HG03378 (cell line): ENCODE results near the gene HELLS.
"Not testable (repeated sequence)": the region's sequence is repeated elsewhere in the genome, so short reads cannot be mapped to it uniquely, and the experiment has no call there.

Experiments used
- ATAC-seq: cut with Tn5 transposase; IDR thresholded peaks from one replicate; pipeline ENCODE4 v1.9.1; 2021; ENCODE audit warnings: mild to moderate bottlenecking, moderate library complexity; ENCODE audit not compliant: unreplicated experiment

HELLS gene

DNA sequence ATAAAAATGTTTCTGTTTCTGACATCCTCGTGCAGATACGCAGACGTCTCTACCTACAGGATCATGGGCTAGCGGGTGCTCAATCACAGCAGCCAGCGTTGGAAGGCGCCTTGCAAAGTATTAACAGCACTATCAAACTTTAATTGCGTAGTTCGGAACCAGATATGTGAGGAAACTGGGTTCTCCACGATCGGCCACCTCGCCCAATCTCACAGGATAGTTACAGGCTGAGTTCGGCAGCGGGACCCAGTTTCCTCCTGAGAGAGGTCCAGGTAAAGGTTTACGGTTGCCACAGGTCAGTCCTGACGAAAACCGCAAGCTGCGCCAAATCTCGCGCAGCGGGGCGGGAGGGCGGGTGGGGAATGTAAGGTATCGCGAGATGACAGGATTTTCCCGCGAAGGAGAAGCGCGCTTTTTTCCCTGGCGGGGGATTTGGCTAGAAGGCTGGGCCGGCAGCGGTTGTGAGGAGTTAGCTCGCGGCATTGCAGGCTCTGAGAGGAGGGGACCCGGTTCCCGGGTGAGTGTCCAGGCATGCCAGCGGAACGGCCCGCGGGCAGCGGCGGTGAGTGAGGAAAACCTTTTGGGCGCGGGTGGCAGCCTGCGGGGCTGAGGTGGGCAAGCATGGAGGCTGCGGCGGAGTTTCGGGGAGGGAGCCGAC, at the start of gene HELLS:
Gene HELLS, plus strand, starts transcription at position 398 of the 658 bp plus-strand sequence. Its CDS starts 134 bp downstream, at position 532.
- peak; percentile 72 for ATAC-seq

DNA sequence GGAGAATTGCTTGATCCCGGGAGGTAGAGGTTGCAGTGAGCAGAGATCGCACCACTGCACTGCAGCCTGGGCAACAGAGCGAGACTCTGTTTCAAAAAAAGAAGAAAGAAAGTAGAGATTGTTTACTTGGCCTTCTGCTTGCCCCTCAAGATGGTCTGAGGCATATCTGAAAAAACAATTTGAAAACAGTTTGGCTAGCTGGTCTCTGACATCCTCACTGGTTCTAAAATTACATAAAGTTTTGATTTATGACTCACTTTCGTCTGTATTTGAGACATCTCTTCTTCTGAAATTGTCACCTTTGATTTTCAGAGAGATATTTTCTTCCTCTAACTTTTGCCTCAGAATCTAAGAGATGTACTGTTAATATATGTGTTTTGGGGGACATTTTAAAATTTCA, 49.6 kb upstream of the HELLS start:
- ATAC-seq = no peak

DNA sequence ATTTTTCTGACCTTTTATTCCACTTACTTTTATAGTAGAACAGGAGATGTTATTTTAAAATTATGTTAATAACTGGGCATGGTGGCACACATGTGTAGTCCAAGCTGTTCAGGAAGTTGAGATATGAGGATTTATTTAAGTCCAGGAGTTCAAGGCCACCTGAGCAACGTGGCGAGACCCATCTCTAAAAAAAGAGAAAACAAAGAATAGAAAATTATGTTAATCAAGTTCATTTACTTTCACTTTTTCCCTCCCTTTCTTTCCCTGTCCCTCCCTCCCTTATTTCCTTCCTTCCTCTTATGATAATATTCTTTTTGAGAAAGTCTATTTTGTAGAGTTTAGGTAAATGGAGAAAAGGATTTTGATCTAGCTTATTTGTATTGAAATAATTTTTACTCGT, 48.9 kb upstream of the HELLS start:
- ATAC-seq = no peak

DNA sequence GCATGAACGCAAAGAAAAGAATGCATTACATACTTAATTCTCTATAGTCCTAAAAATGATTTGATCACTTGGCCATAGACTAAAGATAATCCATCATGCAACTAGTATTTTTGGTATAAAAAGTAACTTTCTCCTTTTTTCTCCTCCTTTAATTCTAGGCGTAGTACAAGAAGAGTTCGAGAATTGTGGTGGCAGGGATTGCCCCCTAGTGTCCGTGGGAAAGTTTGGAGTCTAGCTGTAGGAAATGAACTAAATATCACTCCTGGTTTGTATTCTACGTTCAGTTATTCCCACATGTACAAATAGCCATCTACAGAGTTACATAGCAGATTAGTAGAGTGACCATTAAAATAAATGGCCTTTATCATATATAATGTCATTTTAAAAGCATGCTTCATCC, 45.5 kb upstream of the HELLS start:
- no peak for ATAC-seq

DNA sequence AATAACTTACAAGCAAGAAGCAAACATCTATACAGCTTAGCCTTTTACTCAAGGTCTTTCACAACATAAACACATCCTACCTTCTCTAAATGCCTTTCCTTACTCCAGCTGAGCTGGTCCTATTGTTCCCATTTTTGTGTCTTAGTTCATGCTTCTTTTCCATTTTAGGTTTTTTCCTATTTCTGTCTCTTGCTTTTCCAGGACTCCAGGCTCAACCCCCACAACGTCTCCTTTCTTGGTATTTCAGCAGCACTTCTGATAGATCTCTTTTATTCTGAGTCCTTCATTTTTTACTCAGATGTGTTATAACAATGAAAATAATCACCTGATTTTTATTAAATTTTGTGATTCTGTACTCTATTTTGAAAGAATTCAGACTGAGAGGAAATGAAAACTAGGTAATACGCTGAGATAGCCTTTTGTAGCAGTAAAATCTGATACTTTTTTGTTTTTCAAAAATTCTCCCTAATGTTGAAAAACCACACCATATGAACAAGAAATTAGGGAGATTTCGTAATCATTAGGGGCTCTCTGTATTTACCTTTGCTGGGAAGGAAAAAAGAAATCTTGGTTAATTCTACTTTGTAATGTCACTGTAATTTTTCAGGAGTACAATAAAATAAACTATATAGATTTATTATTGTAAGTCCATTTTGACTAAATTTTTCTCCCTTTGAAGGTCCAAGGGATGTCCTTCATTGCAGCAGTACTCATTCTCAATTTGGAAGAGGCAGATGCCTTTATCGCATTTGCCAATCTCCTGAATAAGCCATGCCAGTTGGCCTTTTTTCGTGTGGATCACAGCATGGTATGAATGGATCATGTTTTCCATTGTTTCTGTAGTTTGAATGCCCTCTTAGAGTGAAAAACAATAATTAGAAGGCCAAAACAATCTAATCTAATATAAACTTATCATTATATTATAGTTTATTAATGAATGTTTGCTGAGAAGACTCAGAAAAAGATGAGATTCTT, 24.0 kb upstream of the HELLS start:
- ATAC-seq = no peak

DNA sequence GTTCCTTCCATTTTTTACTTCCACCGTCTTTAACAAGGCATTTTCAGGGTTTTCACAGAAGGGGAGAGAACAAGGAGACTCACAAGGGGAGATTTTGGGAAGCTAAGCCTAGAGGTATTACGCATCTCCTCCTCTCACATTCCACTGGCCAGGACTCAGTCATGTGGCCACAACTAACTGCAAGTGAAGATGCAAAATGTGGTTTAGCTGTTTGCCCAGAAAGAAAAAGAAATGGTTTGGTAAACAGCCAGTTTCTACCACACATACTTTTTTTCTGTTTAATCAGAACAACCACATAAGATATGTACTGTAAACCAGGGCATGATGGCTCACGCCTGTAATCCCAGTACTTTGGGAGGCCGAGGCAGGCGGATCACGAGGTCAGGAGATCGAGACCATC, 21.4 kb upstream of the HELLS start:
- no peak for ATAC-seq

DNA sequence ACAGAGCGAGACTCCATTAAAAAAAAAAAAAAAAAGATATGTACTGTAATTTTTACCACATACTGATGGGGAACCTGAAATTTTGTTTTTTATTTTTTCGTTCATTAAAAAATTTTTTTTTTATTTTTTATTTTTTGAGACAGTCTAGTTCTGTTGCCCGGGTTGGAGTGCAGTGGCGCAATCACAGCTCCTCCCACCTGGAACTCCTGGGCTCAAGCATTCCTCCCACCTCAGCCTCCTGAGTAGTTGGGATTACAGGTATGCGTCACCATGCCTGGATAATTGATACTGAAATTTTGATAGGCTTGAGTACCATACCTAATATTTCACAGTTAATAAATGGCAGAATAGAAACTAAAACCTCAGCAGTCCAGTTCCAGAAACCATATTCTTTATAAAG, 20.9 kb upstream of the HELLS start:
- no peak for ATAC-seq

DNA sequence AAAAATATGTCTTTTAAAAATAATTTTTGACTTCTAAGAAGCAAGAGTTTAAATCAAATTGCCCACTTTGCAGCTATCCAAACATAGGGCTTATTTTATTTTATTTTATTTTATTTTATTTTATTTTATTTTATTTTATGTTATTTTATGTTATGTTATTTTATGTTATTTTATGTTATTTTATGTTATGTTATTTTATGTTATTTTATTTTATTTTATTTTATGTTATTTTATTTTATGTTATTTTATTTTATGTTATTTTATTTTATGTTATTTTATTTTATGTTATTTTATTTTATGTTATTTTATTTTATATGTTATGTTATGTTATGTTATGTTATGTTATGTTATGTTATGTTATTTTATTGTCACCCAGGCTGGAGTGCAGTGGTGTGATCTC, 14.0 kb upstream of the HELLS start:
- not testable (repeated sequence) for ATAC-seq

DNA sequence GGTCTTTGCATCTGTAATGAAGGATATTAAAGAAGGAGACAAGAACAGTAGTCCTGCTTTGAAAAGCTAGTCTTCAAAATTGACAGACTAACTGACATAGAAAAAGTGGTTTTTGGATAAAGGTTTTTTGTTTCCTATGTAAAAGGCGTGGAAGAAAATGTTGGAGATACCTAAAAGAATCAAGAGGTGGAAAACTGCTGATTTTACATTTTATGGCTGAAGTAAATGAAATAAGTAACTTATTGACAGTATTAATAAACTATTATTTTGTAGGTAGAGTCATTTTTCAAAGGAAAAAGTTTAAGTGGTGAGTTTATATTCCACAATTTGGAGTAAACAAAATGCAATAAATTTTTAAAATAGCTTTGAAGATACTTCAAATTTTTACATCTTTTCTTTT, 12.6 kb upstream of the HELLS start:
- no peak for ATAC-seq

DNA sequence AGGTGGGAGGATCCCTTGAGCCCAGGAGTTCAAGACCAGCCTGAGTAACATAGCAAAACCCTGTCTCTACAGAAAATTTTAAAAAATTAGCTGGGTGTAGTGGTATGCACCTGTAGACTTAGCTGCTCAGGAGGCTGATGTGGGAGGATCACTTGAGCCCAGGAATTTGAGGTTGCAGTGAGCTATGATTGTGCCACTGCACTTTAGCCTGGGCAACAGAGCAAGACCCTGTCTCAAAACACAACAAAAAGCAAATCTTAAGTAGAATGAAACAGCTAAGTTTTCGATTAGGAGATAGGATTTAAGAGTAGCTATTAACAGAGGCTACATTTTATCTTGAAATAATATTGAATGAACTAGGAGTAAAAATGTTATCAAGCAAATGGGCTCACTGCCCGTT, 3.3 kb upstream of the HELLS start:
- ATAC-seq = not testable (repeated sequence)

DNA sequence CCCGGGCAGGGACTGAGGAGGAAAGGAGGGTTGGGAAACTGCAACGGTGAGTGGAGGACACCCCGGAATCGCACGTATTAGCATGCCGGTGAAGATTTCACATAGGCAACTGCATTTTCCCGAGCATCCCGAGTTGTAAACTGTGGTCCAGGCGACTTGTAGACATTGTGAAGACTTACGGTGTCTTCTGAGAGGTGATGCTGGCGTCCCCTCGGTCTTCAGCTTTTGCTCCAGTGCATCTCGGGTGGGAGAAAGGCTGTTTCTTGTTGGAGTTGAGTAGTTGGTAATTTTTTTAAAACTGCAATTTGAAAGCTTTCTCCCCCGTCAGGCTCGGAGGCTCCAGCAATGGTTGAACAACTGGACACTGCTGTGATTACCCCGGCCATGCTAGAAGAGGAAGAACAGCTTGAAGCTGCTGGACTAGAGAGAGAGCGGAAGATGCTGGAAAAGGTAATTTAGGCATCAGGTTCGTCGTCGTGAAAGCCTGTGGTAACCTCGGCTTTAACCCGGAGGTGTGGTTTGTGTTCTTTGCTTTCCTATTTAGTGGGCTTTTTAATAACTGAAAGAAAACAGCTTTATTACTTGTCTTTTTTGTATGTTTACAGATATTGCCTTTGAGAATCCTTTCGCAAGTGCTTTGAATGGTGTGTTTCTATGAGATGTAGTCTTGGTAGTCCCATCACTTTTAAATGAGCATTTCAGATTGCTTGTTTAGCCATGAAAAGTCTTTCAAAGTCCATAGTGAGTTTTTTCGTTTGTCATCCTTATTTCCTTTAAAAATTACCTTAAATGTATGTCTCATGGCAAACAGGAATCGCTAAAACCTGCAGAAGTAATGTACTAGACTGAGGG, 687 bp downstream of the HELLS start:
- peak; percentile 4 for ATAC-seq

DNA sequence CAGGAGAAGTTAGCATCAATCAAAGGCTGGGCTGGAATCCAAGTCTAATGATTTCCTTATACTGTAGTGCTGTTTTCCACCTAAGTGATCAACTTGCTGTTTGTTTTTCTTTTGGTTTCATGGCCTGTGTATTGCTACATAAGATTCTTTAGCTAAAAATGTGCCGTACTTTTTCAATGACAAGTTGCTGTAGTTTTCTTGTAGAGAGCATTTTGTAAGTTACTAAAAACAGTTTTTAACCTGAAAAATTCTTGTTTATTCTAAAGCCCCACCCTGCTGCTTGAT, 1.3 kb downstream of the HELLS start:
- no peak for ATAC-seq

DNA sequence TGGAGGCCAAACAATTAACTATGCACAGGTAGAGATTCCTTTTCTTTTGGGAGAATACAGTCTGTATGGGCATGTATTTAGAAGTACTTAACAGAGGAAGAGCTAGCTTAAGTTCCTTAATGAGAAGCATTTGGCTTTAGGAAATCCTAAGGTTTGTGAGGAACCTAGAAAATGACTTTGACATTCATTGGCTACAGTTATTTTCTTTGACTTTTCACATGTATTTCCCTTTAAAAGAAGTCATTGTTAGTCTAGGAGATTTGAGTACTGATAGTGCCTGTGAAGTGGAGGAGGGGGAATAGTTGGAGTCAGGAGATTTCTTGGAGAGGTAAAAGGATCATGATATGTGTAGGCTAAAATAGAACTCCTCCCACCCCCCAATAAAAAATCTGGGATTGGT, 3.6 kb downstream of the HELLS start:
- ATAC-seq = no peak

DNA sequence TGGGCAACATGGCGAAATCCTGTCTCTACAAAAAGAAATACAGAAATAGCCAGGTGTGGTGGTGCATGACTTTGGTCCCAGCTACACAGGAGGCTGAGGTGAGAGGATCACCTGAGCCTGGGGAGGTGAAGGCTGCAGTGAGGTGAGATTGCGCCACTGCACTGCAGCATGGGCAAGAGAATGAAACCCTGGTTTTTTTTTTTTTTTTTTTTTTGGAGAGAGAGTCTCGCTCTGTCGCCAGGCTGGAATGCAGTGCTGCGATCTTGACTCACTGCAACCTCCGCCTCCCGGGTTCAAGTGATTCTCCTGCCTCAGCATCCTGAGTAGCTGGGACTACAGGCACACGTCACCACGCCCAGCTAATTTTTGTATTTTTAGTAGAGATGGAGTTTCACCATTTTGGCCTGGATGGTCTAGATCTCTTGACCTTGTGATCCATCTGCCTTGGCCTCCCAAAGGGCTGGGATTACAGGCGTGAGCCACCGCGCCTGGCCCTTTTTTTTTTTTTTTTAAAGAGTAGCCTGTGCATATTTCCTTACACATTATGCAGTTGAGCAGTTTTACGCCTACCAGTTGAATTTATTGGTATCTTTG, 22.2 kb downstream of the HELLS start:
- ATAC-seq = not testable (repeated sequence)

DNA sequence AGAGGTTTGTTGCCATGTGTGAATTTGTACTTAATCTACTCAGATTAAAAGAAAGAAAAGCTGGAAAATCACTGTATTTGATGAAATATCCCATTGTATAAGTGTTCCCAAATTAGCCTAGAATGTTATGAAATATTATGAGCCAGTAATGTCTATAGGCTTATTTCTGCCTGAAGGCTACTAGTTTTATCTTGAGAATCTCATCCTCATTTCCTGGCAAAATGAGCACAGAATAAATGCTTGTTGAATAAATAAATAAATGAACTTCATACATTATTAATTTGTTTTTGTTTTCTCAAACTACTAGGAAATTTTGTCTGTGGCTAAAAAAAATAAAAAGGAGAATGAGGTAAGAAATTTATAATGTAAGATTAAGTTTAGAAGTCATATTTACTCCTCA, 25.5 kb downstream of the HELLS start:
- ATAC-seq = no peak

DNA sequence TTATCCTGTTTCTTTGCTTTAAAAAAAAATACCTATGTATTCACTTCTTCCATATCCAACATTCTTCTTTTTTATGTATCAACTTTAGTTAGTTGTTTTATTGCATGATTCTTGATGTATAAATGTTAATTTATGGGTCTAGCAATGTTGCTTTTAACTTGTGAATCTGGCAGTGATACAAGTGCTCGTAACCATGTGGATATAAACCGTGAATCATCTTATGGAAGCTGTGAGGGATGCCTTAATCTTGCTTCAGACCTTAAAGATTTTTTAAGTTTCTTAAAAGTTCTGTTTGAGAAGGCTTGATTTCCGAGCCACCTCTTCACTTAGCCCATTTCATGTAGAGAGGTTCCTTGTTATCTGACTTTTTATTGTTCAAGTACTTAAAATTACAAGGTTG, 25.9 kb downstream of the HELLS start:
- no peak for ATAC-seq

DNA sequence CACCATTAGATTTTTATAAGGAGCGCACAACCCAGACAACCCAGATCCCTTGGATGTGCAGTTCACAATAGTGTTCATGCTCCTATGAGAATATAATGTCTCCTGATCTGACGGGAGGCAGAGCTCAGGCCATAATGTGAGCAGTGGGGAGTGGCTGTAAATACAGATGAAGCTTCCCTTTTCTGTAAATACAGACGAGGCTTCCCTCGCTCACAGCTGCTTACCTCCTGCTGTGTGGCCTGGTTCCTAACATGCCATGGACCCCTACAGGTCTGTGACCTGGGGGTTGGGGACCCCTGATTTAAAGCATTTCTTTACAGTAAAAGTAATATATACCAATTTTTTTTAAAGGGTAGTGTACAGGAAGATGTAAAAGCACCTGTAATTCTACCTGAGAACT, 33.2 kb downstream of the HELLS start:
- no peak for ATAC-seq

DNA sequence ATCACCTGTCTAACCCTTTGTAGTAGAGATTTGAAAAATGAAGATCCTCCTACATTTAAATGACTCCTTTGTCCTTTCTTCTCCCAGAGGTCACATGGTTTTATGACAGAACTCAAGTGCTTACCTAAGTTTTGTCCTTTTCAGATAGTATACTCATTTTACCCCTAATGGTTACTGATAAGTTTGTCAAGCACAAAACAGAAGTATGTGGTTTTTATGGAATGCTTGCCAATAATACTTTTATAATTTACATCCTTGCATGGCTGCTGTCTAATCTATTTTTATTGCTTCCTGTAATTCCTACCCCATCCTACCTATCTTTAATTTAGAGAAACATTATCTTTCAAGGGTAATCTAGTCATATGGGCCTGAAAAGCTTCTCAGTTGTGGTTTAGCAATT, 37.5 kb downstream of the HELLS start:
- no peak for ATAC-seq

DNA sequence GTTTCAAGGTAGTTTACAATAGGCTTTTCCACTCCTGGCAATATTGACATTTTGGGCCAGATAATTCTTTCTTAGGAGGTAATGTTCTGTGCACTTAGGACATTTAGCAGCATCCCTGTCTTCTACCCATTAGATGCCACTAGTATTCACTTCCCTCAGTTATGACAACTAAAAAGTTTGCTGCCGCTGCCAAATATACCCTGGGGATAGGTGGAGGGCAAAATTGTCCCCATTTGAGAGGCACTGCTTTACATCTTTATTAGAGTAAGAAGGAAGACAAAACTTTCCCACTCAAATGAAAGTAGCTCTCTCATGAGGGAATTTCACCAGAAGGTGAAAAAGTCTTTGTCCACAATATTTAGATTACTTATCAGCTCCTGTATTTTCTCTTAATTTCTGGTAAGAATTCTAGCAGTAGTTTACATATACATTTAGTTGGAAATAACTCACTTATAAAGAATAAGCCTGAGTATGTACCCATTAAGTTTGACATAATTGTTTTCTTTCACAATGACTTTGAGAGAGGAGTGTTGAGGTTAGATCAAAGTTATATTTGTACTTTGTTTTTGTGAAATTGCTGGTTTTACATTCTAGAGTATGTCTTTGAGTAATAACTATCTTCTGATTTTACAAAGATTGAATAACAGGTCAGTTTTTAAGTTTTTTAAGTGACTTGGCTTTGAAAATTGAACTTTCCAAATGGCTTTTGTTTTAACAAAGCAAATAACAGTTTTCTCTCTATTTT, 46.0 kb downstream of the HELLS start:
- ATAC-seq = peak; percentile 88

DNA sequence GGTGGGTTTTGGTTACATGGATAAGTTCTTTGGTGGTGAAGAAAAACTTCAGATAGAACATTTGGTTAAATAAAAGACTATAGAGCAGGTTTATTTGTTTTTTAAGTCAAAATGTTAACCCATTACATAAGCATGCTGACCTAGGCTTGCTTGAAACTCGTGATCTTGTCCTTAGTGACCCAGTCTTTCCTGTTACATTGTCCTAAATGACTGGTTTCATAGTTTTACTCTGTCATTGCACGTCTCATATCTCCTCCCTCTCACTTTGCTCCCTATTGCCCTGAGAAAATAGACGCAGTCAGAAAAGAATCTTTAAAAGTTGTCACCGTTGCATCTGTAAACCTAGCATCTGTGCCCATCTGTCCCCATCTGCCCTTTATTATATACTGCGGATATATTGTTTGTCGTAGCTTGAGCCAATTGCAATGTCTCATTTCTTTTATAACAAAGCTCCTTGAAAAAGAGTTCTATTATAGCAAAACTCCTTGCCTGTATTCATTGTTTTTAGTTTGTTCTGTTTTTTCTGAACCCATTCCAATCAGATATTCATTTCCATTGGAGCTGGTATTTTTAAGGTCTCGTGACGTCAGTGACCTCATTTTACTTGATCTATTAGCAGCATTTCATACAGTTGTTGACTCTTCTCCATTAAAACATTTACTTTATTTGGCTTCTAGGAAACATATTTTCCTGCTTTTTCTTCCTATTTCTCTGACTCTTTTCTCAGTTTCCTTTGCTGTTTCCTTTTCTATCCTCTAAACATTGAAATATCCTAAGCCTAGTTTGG, 57.3 kb downstream of the HELLS start:
- no peak for ATAC-seq
